Measurements from ENCODE around the gene TGM5. TPM values are rescaled to one million over a fixed set of nuclear protein-coding genes. Genes with fewer than 3 reads are reported as not detected.

The TGM5 gene
- polyA plus RNA-seq, 2 of the 4 experiments (the other 2 are of a cell fraction) = not detected

GRCh38 chr15:43218908-43219706, 47.6 kb downstream of the TGM5 start:
- ChIA-PET POLR2A (no interaction called here), CTCF (interaction anchor here (1.0 to 1.2 kb wide), 2 partner anchors 10 to 66 kb away, joined by 3 to 5 read pairs; no protein-coding TSS in a partner anchor)
- Histone ChIP-seq H3K4me3 (no peak overlapping the region), H3K4me1 (no peaks in the 10 kb centered on the region), H3K4me2 (no peak overlapping the region), H3K9me3 (no peaks in the 10 kb centered on the region), H3K27ac (no peak overlapping the region)
- WGBS (ENCODE audit: missing lambda C conversion rate) = 46% methylated on average over 13 of the region's 13 CpGs
- ATAC-seq = peak in 1 of 2 experiments; percentile 45; a peak in 1 of 6 replicates
- DNase-seq (ENCODE audit: low read depth in 1 of 2, low spot score in 1 of 2) = peak in 1 of 2 experiments; percentile 20
- TF ChIP-seq FOSB (CRISPR knock-in tag; IDR thresholded peaks at IDR 0.05) (no peak), BHLHE40 (IDR thresholded peaks at IDR 0.05; ENCODE audit: low read depth, low read length) (no peak), POLR2A (IDR thresholded peaks at IDR 0.05; ENCODE audit: low read length) (no peak), TP53 (CRISPR knock-in tag; IDR thresholded peaks at IDR 0.05) (no peak), HEYL (CRISPR knock-in tag; IDR thresholded peaks at IDR 0.05) (no peak), EP300 (IDR thresholded peaks at IDR 0.05) (no peak), CTCF (IDR thresholded peaks at IDR 0.05) (no peak), ZFP36 (IDR thresholded peaks at IDR 0.05; ENCODE audit: borderline replicate concordance, partially characterized antibody) (no peak), HDAC2 (IDR thresholded peaks at IDR 0.05) (no peak), NFE2L2 (conservative IDR thresholded peaks at IDR 0.05; ENCODE audit: low read length) (no peak), ZC3H11A (IDR thresholded peaks at IDR 0.05) (no peak), POLR2AphosphoS2 (conservative IDR thresholded peaks at IDR 0.05; ENCODE audit: low read length) (no peak), USF2 (IDR thresholded peaks at IDR 0.05) (no peak), PBX3 (IDR thresholded peaks at IDR 0.05) (no peak), KDM1A (IDR thresholded peaks at IDR 0.05; ENCODE audit: low read depth) (no peak)
- FAIRE-seq = no peak

- ATAC-seq (peak; percentile 40 to 60; a peak in 4 of 6 replicates), FAIRE-seq (no peak), DNase-seq (ENCODE audit: low read depth in 1 of 2, low spot score in 1 of 2) (peak in 1 of 2 experiments; percentile 25)
- 65% methylated on average over 7 of the region's 7 CpGs for WGBS (ENCODE audit: missing lambda C conversion rate)
- H3K9me3 ChIP-seq = no peaks in the 10 kb centered on the region
- TF ChIP-seq KDM1A (IDR thresholded peaks at IDR 0.05; ENCODE audit: low read depth) (no peak), ZSCAN20 (CRISPR knock-in tag; IDR thresholded peaks at IDR 0.05) (no peak), FOSL2 (IDR thresholded peaks at IDR 0.05) (no peak), FOSL2 (CRISPR knock-in tag; IDR thresholded peaks at IDR 0.05) (peak; percentile 12; the same call in 1 of the 2 replicates), RFX5 (IDR thresholded peaks at IDR 0.05) (no peak)
- no peak overlapping the region for H3K27ac ChIP-seq
- no peaks in the 10 kb centered on the region for H3K4me1 ChIP-seq
- H3K4me3 ChIP-seq = no peak overlapping the region
- ChIA-PET POLR2A (no interaction called here), CTCF (interaction anchor here (0.8 to 2.3 kb wide), 4 partner anchors 9 to 70 kb away, joined by 3 to 12 read pairs (median 9); no protein-coding TSS in a partner anchor)
- no peak overlapping the region for H3K4me2 ChIP-seq
These were observed 50.8 kb downstream of the TGM5 start for GRCh38 chr15:43215961-43216360.

- 81% methylated on average over 6 of the region's 6 CpGs for WGBS (ENCODE audit: missing lambda C conversion rate)
- Histone ChIP-seq H3K9me3 (no peaks in the 10 kb centered on the region), H3K4me1 (no peaks in the 10 kb centered on the region), H3K4me2 (no peak overlapping the region), H3K27ac (no peak overlapping the region), H3K4me3 (no peak overlapping the region)
- FAIRE-seq (no peak), ATAC-seq (no peak), DNase-seq (ENCODE audit: low read depth in 1 of 2, low spot score in 1 of 2) (no peak)
- CTCF ChIA-PET = interaction anchor here (1.3 to 5.2 kb wide), 3 partner anchors 11 to 72 kb away, joined by 7 to 31 read pairs (median 15); no protein-coding TSS in a partner anchor
- POLR2A ChIA-PET = no interaction called here
- TF ChIP-seq HOXB13 (CRISPR knock-in tag; IDR thresholded peaks at IDR 0.05; ENCODE audit: low read depth) (no peak), TFCP2L1 (CRISPR knock-in tag; IDR thresholded peaks at IDR 0.05) (no peak), NFE2L2 (conservative IDR thresholded peaks at IDR 0.05; ENCODE audit: low read length) (no peak), POLR2A (IDR thresholded peaks at IDR 0.05; ENCODE audit: low read length) (no peak), CBX8 (IDR thresholded peaks at IDR 0.05) (no peak), USF2 (IDR thresholded peaks at IDR 0.05) (no peak), EHF (CRISPR knock-in tag; IDR thresholded peaks at IDR 0.05) (no peak), CTCF (IDR thresholded peaks at IDR 0.05) (no peak), MYC (IDR thresholded peaks at IDR 0.05; ENCODE audit: borderline replicate concordance, low read length) (no peak), FOSL2 (IDR thresholded peaks at IDR 0.05) (no peak), FOSL2 (CRISPR knock-in tag; IDR thresholded peaks at IDR 0.05) (no peak), CHD4 (IDR thresholded peaks at IDR 0.05; ENCODE audit: borderline replicate concordance) (no peak), GATA3 (IDR thresholded peaks at IDR 0.05; ENCODE audit: borderline replicate concordance) (no peak), ZC3H11A (IDR thresholded peaks at IDR 0.05) (no peak)
These were observed 52.0 kb downstream of the TGM5 start for GRCh38 chr15:43214592-43215295.

Data from A549 (cell line).